ENCODE data around the gene WNT9B.

WNT9B gene

DNA sequence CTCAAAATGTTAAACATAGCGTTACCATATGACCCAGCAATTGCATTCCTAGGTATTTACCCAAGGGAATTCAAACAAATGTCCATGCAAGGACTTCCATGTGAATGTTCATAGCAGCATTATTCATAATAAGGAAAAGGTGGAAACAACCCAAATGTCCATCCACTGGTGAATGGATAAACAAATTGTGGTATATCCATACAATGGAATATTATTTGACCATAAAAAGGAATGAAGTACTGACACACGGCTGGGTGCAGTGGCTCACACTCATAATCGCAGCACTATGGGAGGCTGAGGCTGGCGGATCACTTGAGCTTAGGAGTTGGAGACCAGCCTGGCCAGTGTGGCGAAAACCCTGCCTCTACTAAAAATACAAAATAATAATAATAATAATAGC, 47.5 kb downstream of the WNT9B start:
- no peak for DNase-seq (ENCODE audit: low spot score)
- TF ChIP-seq, protein P1, sequence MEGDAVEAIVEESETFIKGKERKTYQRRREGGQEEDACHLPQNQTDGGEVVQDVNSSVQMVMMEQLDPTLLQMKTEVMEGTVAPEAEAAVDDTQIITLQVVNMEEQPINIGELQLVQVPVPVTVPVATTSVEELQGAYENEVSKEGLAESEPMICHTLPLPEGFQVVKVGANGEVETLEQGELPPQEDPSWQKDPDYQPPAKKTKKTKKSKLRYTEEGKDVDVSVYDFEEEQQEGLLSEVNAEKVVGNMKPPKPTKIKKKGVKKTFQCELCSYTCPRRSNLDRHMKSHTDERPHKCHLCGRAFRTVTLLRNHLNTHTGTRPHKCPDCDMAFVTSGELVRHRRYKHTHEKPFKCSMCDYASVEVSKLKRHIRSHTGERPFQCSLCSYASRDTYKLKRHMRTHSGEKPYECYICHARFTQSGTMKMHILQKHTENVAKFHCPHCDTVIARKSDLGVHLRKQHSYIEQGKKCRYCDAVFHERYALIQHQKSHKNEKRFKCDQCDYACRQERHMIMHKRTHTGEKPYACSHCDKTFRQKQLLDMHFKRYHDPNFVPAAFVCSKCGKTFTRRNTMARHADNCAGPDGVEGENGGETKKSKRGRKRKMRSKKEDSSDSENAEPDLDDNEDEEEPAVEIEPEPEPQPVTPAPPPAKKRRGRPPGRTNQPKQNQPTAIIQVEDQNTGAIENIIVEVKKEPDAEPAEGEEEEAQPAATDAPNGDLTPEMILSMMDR (IDR thresholded peaks at IDR 0.05; ENCODE audit: extremely low read depth, missing control alignments), result no peak

DNA sequence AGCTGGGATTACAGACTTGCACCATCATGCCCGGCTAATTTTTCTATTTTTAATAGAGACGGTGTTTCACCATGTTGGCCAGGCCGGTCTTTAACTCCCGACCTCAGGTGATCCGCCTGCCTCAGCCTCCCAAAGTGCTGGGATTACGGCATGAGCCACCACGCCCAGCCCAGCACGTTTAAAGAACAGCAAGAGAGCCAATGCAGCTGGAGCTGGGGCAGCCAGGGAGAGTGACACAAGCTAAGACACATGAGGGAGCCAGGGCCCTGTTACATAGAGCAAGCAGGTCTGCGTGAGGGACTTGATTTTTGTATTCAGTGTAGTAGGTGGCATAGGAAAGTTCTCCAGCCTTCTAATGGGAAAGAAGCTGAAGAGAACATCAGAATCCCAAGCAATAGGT, 49.9 kb downstream of the WNT9B start:
- TF ChIP-seq, protein P1 (IDR thresholded peaks at IDR 0.05; ENCODE audit: extremely low read depth, missing control alignments), result no peak
- no peak for DNase-seq (ENCODE audit: low spot score)

DNA sequence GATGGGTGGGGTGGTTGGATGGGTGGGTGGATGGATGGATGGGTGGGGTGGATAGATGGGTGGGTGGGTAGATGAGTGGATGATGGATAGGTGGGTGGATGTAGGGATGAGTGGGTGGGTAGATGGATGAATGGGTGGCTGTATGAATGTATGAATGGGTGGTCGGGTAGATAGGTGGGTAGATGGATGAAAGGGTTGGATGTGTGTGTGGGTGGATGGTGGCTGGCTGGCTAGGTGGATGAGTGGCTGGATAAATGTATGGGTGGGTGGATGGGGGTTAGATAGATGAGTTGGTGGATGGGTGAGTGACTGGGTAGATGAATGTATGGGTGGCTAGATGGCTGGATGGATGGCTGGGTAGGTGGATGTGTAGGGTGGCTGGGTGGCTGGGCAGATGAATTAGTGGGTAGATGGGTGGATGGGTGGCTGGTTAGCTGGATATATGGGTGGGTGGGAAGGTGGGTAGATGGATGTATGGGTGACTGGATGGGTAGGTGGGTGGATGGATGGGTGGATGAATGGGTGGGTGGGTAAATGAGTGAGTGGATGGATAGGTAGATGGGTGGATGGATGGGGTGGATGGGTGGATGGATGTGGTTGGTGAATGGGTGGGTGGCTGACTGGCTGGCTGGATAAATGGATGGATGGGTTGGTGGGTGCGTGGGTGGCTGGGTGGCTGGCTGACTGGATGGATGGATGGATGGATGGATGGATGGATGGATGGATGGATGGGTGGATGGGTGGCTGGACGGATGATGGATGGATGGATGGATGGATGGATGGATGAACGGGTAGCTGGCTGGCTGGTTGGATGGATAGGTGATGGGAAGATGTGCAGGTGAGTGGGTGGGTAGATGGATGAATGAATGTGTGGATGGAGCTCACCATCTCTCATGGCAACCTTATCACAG, 52.6 kb downstream of the WNT9B start:
- TF ChIP-seq, protein P1 (IDR thresholded peaks at IDR 0.05; ENCODE audit: extremely low read depth, missing control alignments), result no peak

DNA sequence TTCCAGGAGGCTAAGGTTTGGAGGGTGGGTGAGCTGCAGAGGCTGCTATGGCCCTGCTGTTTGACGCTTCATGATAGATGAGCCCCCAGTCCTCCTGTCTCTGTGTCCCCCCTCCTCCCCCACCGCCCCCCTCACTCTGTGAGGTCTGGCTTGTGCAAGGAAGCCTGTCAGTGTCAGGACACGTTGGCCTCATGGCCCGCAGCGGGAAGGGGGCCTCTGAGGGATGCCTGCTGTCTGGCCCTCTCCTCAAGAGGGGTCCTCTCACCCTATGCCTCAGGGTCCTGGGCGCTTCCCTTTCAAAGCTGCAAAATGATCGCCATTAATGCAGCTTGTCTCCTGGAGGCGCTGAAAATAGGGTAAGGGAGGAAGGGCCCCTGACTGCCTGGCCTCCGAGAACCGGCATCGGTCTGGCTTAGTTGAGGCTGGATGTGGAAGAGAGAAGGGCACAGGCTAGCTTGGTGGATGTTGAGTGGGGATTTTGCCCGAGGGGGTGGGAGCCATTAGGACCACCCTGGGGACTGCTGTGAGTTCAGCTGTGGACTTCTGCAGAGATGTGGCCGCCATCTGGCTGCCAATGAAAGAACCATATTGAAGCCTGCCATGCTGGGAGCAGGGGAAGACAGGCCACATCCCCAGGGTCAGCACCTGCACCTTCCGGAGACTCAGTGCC, 56.8 kb downstream of the WNT9B start:
- TF ChIP-seq, protein P1 (IDR thresholded peaks at IDR 0.05; ENCODE audit: extremely low read depth, missing control alignments), result no peak
- DNase-seq (ENCODE audit: low spot score), result no peak

More for the DNA sequence above, 52.6 kb downstream of the WNT9B start:
- DNase-seq (ENCODE audit: low spot score), result no peak

DNA sequence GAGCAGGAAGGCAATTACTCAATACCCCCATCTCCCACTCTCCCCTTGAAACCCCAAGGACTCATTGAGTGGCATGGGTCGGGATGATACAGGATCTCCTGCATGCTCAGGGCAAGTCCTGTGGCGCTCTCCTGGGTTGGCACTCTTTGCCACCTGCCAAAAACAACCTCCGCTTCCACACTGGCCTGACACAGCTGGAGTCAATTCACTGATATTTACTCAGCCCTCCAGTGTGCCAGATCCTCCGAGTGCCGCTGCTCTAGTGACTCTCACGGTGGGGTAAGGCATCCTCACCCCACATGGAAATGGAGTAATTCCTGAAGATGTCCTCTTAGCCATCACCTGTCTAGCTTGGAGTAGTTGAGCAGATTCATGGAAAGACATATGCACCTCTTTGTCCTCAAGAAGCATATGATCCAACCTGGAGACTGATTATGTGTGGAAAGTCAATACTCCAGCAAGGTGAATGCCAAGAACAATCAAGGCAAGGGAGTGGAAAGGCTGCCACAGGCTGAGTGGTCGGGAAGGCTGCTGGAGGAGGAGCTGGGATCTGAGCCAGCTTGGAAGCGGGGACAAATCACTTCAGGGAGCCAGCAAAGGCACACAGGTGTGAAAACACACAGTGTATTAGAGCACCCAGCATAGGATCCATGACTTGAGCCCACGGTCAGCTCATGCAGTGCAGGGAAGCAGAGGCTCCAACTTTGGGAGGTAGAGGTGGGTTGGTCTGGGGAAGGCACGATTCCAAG, 59.0 kb downstream of the WNT9B start:
- TF ChIP-seq, protein P1 (IDR thresholded peaks at IDR 0.05; ENCODE audit: extremely low read depth, missing control alignments), result no peak
- no peak for DNase-seq (ENCODE audit: low spot score)

DNA sequence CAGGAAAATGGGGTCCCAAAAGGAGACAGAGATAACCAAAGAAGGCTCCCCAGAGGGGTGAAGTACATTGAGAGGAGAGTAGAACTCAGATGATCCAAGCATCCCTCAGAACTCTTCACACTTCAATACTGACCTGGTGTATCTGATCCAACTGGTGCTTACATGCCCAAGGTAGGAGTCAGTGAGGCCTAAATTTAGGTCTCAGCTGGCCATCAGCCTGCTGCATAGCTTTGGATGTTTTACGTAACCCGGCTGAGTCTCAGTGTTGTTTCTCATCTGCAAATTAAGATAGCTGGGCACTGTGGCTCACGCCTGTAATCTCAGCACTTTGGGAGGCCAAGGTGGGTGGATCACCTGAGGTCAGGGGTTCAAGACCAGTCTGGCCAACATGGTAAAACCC, 59.9 kb downstream of the WNT9B start:
- TF ChIP-seq, protein P1 (IDR thresholded peaks at IDR 0.05; ENCODE audit: extremely low read depth, missing control alignments), result no peak
- no peak for DNase-seq (ENCODE audit: low spot score)
